ENCODE data around the gene PRL.

Gene PRL

GRCh38 chr6:22320750-22321149, 23.9 kb upstream of the PRL start:
- ChIA-PET CTCF (no interaction called here), POLR2A (no interaction called here)
- no peak for TF ChIP-seq CTBP1 (IDR thresholded peaks at IDR 0.05; ENCODE audit: borderline replicate concordance)
- no peak for TF ChIP-seq FOXK2 (IDR thresholded peaks at IDR 0.05)
- TF ChIP-seq LEF1 (IDR thresholded peaks at IDR 0.05; ENCODE audit: borderline replicate concordance) = no peak
- TF ChIP-seq SUZ12 (IDR thresholded peaks at IDR 0.05) = no peak
- no peak for TF ChIP-seq FOXM1 (IDR thresholded peaks at IDR 0.05; ENCODE audit: borderline replicate concordance)
- TF ChIP-seq HDGF (IDR thresholded peaks at IDR 0.05; ENCODE audit: borderline replicate concordance) = no peak
- TF ChIP-seq BHLHE40 (IDR thresholded peaks at IDR 0.05; ENCODE audit: borderline replicate concordance) = no peak
- TF ChIP-seq FOXA1 (IDR thresholded peaks at IDR 0.05) = no peak
- no peak for TF ChIP-seq ZNF384 (IDR thresholded peaks at IDR 0.05)
- TF ChIP-seq ELF4 (IDR thresholded peaks at IDR 0.05) = no peak
- DNase-seq (ENCODE audit: extremely low spot score) = no peak

- CTCF ChIA-PET = no interaction called here
- POLR2A ChIA-PET = no interaction called here
- TF ChIP-seq CTBP1 (IDR thresholded peaks at IDR 0.05; ENCODE audit: borderline replicate concordance) (no peak), BHLHE40 (IDR thresholded peaks at IDR 0.05; ENCODE audit: borderline replicate concordance) (no peak), FOXM1 (IDR thresholded peaks at IDR 0.05; ENCODE audit: borderline replicate concordance) (no peak)
- no peak for DNase-seq (ENCODE audit: extremely low spot score)
Measured at GRCh38 chr6:22318404-22318803, 21.6 kb upstream of the PRL start.

- POLR2A ChIA-PET = no interaction called here
- CTCF ChIA-PET = interaction anchor here (0.6 kb wide), 1 partner anchor 346 kb away, joined by 3 read pairs; no protein-coding TSS in a partner anchor
- TF ChIP-seq SP1 (IDR thresholded peaks at IDR 0.05) (no peak), FOXM1 (IDR thresholded peaks at IDR 0.05; ENCODE audit: borderline replicate concordance) (no peak), ELF4 (IDR thresholded peaks at IDR 0.05) (no peak), HDGF (IDR thresholded peaks at IDR 0.05; ENCODE audit: borderline replicate concordance) (no peak), NFRKB (IDR thresholded peaks at IDR 0.05) (no peak), TARDBP (IDR thresholded peaks at IDR 0.05) (no peak)
- no peak for DNase-seq (ENCODE audit: extremely low spot score)
Measured at GRCh38 chr6:22313796-22314195, 17.0 kb upstream of the PRL start.

GRCh38 chr6:22308939-22309338, 12.1 kb upstream of the PRL start:
- TF ChIP-seq LEF1 (IDR thresholded peaks at IDR 0.05; ENCODE audit: borderline replicate concordance) (no peak), FOXM1 (IDR thresholded peaks at IDR 0.05; ENCODE audit: borderline replicate concordance) (no peak)
- ChIA-PET POLR2A (no interaction called here), CTCF (no interaction called here)
- no peak for DNase-seq (ENCODE audit: extremely low spot score)

GRCh38 chr6:22306741-22307466, 10.1 kb upstream of the PRL start:
- POLR2A ChIA-PET = no interaction called here
- TF ChIP-seq ARNT (IDR thresholded peaks at IDR 0.05) = no peak
- TF ChIP-seq FOXK2 (IDR thresholded peaks at IDR 0.05) = no peak
- no peak for TF ChIP-seq BHLHE40 (IDR thresholded peaks at IDR 0.05; ENCODE audit: borderline replicate concordance)
- no peak for TF ChIP-seq TARDBP (IDR thresholded peaks at IDR 0.05)
- TF ChIP-seq L3MBTL2 (conservative IDR thresholded peaks at IDR 0.05) = no peak
- TF ChIP-seq CTBP1 (IDR thresholded peaks at IDR 0.05; ENCODE audit: borderline replicate concordance) = no peak
- TF ChIP-seq LEF1 (IDR thresholded peaks at IDR 0.05; ENCODE audit: borderline replicate concordance) = no peak
- TF ChIP-seq FOXM1 (IDR thresholded peaks at IDR 0.05; ENCODE audit: borderline replicate concordance) = no peak
- no peak for TF ChIP-seq SP1 (IDR thresholded peaks at IDR 0.05)
- TF ChIP-seq SUZ12 (IDR thresholded peaks at IDR 0.05) = no peak
- no peak for TF ChIP-seq HDGF (IDR thresholded peaks at IDR 0.05; ENCODE audit: borderline replicate concordance)
- TF ChIP-seq FOXA1 (IDR thresholded peaks at IDR 0.05) = no peak
- no peak for TF ChIP-seq ELF4 (IDR thresholded peaks at IDR 0.05)
- TF ChIP-seq PKNOX1 (IDR thresholded peaks at IDR 0.05) = no peak
- TF ChIP-seq NFRKB (IDR thresholded peaks at IDR 0.05) = no peak
- TF ChIP-seq ZNF384 (IDR thresholded peaks at IDR 0.05) = no peak
- CTCF ChIA-PET = no interaction called here
- no peak for DNase-seq (ENCODE audit: extremely low spot score)

GRCh38 chr6:22302838-22303237, 6.0 kb upstream of the PRL start:
- ChIA-PET POLR2A (no interaction called here), CTCF (no interaction called here)
- TF ChIP-seq FOXK2 (IDR thresholded peaks at IDR 0.05) = no peak
- no peak for TF ChIP-seq ARNT (IDR thresholded peaks at IDR 0.05)
- no peak for TF ChIP-seq LEF1 (IDR thresholded peaks at IDR 0.05; ENCODE audit: borderline replicate concordance)
- no peak for TF ChIP-seq NFRKB (IDR thresholded peaks at IDR 0.05)
- no peak for TF ChIP-seq ELF4 (IDR thresholded peaks at IDR 0.05)
- TF ChIP-seq FOXM1 (IDR thresholded peaks at IDR 0.05; ENCODE audit: borderline replicate concordance) = no peak
- DNase-seq (ENCODE audit: extremely low spot score) = no peak

GRCh38 chr6:22300273-22300998, 3.6 kb upstream of the PRL start:
- TF ChIP-seq SP1 (IDR thresholded peaks at IDR 0.05) (no peak), LEF1 (IDR thresholded peaks at IDR 0.05; ENCODE audit: borderline replicate concordance) (no peak), NFRKB (IDR thresholded peaks at IDR 0.05) (no peak), CTBP1 (IDR thresholded peaks at IDR 0.05; ENCODE audit: borderline replicate concordance) (no peak), ARNT (IDR thresholded peaks at IDR 0.05) (no peak), TARDBP (IDR thresholded peaks at IDR 0.05) (no peak), L3MBTL2 (conservative IDR thresholded peaks at IDR 0.05) (no peak), ZNF384 (IDR thresholded peaks at IDR 0.05) (no peak)
- POLR2A ChIA-PET = no interaction called here
- CTCF ChIA-PET = no interaction called here
- no peak for DNase-seq (ENCODE audit: extremely low spot score)

- ChIA-PET CTCF (no interaction called here), POLR2A (no interaction called here)
- no peak for DNase-seq (ENCODE audit: extremely low spot score)
- TF ChIP-seq HDGF (IDR thresholded peaks at IDR 0.05; ENCODE audit: borderline replicate concordance) = no peak
- TF ChIP-seq FOXK2 (IDR thresholded peaks at IDR 0.05) = no peak
- no peak for TF ChIP-seq FOXM1 (IDR thresholded peaks at IDR 0.05; ENCODE audit: borderline replicate concordance)
- TF ChIP-seq FOXA1 (IDR thresholded peaks at IDR 0.05) = no peak
- no peak for TF ChIP-seq ZNF384 (IDR thresholded peaks at IDR 0.05)
- no peak for TF ChIP-seq CTBP1 (IDR thresholded peaks at IDR 0.05; ENCODE audit: borderline replicate concordance)
- TF ChIP-seq ELF4 (IDR thresholded peaks at IDR 0.05) = no peak
- TF ChIP-seq BHLHE40 (IDR thresholded peaks at IDR 0.05; ENCODE audit: borderline replicate concordance) = no peak
- no peak for TF ChIP-seq SUZ12 (IDR thresholded peaks at IDR 0.05)
- no peak for TF ChIP-seq L3MBTL2 (conservative IDR thresholded peaks at IDR 0.05)
- TF ChIP-seq PKNOX1 (IDR thresholded peaks at IDR 0.05) = no peak
- TF ChIP-seq SP1 (IDR thresholded peaks at IDR 0.05) = no peak
- TF ChIP-seq ARNT (IDR thresholded peaks at IDR 0.05) = no peak
- TF ChIP-seq TARDBP (IDR thresholded peaks at IDR 0.05) = no peak
- TF ChIP-seq NFRKB (IDR thresholded peaks at IDR 0.05) = no peak
Measured at GRCh38 chr6:22298475-22298890, 1.6 kb upstream of the PRL start.
